Nephron (organoid): ENCODE measurements around the gene ERVK3-1.

ENCODE experiments used
- H3K27ac Mint-ChIP-seq, 3 experiments: 2 replicates each; pipeline ENCODE4 v1.8.0; 2020; ENCODE audit warnings: mixed read lengths in 3 of 3, mild to moderate bottlenecking in 2 of 3, moderate library complexity in 1 of 3
- H3K27me3 Mint-ChIP-seq: 2 replicates; pipeline ENCODE4 v1.8.0; 2021; ENCODE audit warnings: low read depth, mild to moderate bottlenecking, moderate library complexity, mixed read lengths
- H3K36me3 Mint-ChIP-seq: 2 replicates; pipeline ENCODE4 v1.8.0; 2020; ENCODE audit warnings: low read depth, mixed read lengths
- H3K4me1 Mint-ChIP-seq: 2 replicates; pipeline ENCODE4 v1.8.0; 2020; ENCODE audit warnings: mixed read lengths
- H3K4me3 Mint-ChIP-seq, 3 experiments: 2 replicates each; pipeline ENCODE4 v1.8.0; 2020; ENCODE audit warnings: mild to moderate bottlenecking in 3 of 3, mixed read lengths in 3 of 3, moderate library complexity in 2 of 3
- H3K9me3 Mint-ChIP-seq: 2 replicates; pipeline ENCODE4 v1.8.0; 2020; ENCODE audit warnings: mixed read lengths
- TF ChIP-seq, protein P1 (sequence below), 3 experiments: fragments of 200-600 bp; sonication (generic); IDR thresholded peaks; one replicate each; pipeline ENCODE4 v1.5.0; 2021; ENCODE audit warnings: antibody characterized with exemption in 3 of 3; ENCODE audit not compliant: unreplicated experiment in 3 of 3

The ERVK3-1 gene

DNA sequence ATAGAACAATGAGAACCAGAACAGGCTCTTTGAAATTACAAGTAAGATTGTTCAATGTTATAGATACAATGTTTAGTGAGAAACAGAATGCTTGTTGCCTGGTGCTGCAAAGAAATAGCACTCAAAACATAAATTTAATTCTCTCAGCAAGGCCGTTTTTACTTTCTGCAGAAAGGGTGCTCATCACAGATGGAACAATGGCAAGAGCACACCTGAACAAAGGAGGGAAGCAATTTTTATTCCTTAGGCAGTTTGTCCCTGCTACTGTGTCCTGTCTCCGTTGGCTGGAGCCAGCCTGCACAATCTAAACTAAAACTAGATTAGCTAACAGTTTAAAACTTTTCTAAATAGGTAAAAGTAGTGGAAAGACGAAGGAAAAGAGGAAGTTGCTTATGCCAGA, 36.8 kb upstream of the ERVK3-1 start:
- H3K27ac Mint-ChIP-seq, result no peak overlapping the region
- no peak overlapping the region for H3K4me3 Mint-ChIP-seq
- H3K27me3 Mint-ChIP-seq, result no peaks in the 10 kb centered on the region
- TF ChIP-seq, protein P1, sequence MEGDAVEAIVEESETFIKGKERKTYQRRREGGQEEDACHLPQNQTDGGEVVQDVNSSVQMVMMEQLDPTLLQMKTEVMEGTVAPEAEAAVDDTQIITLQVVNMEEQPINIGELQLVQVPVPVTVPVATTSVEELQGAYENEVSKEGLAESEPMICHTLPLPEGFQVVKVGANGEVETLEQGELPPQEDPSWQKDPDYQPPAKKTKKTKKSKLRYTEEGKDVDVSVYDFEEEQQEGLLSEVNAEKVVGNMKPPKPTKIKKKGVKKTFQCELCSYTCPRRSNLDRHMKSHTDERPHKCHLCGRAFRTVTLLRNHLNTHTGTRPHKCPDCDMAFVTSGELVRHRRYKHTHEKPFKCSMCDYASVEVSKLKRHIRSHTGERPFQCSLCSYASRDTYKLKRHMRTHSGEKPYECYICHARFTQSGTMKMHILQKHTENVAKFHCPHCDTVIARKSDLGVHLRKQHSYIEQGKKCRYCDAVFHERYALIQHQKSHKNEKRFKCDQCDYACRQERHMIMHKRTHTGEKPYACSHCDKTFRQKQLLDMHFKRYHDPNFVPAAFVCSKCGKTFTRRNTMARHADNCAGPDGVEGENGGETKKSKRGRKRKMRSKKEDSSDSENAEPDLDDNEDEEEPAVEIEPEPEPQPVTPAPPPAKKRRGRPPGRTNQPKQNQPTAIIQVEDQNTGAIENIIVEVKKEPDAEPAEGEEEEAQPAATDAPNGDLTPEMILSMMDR (IDR thresholded peaks at IDR 0.05; ENCODE audit: unreplicated experiment in 3 of 3), result no peak
- peaks cover 94% of the 10 kb centered on the region for H3K36me3 Mint-ChIP-seq
- peaks cover 67% of the 10 kb centered on the region for H3K9me3 Mint-ChIP-seq
- no peaks in the 10 kb centered on the region for H3K4me1 Mint-ChIP-seq

DNA sequence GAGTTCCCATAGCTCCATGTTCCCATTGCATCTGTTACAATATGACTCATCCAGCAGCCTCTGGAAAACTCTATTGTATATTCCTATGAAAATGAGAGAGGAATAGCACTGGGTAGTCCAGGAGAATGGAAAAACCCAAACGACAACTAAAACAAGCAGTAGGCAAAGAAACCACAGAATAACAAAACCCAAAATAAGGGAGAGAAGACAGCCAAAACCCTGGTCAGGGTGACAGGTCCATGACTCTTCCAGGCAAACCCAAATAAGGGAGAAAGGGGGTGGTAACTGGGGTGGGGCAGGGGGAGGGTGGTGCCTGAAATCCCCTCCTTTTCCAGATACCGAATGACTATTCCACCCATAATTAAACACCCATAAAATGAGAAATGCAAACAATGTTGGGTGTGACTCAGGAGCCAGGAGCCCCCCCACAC, 30.4 kb upstream of the ERVK3-1 start:
- Mint-ChIP-seq H3K27ac (no peak overlapping the region), H3K9me3 (peaks cover 69% of the 10 kb centered on the region), H3K36me3 (peaks cover 97% of the 10 kb centered on the region), H3K4me1 (peaks cover 10% of the 10 kb centered on the region), H3K4me3 (peak overlapping the region; percentile 36 to 61 (median 48)), H3K27me3 (peaks cover 3% of the 10 kb centered on the region)
- TF ChIP-seq, protein P1 (IDR thresholded peaks at IDR 0.05; ENCODE audit: unreplicated experiment in 3 of 3), result no peak

DNA sequence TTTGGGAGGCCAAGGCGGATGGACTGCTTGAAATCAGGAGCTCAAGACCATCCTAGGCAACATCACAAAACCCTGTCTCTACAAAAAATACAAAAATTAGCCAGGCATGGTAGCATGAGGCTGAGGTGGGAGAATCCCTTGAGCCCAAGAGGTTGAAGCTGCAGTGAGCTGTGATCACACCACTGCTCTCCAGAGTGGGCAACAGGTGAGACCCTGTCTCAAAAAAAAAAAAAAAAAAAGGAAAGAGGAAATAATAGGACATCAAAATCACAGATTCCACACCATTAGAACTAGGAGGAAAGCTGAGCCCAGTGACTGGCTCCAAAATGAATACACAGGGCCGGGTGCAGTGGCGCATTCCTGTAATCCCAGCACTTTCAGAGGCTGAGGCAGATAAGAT, 29.6 kb upstream of the ERVK3-1 start:
- H3K27ac Mint-ChIP-seq, result no peak overlapping the region
- peak overlapping the region in 2 of 3 experiments; percentile 36 to 52 for H3K4me3 Mint-ChIP-seq
- peaks cover 3% of the 10 kb centered on the region for H3K27me3 Mint-ChIP-seq
- H3K36me3 Mint-ChIP-seq, result peaks cover 97% of the 10 kb centered on the region
- TF ChIP-seq, protein P1 (IDR thresholded peaks at IDR 0.05; ENCODE audit: unreplicated experiment in 3 of 3), result no peak
- H3K9me3 Mint-ChIP-seq, result peaks cover 71% of the 10 kb centered on the region
- H3K4me1 Mint-ChIP-seq, result peaks cover 17% of the 10 kb centered on the region

DNA sequence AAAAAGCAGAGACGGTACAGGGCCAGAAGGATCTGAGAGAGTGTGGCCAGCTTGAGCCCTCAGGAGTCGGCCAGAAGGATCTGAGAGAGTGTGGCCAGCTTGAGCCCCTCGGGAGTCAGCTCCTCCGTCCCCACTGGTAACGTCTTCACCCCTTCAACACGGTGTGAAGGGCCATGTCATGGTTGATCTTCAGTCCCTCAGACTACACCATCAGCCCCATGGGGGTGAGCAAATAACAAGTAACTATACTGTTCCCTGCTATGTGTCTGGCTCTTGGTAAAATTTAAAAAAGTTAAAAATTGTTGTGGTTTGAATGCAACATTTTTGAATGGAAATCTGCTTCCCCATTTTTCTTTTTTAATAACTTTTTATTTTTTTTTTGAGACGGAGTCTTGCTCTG, 28.0 kb upstream of the ERVK3-1 start:
- Mint-ChIP-seq H3K27me3 (peaks cover 3% of the 10 kb centered on the region), H3K4me3 (peak overlapping the region; percentile 72 to 90 (median 78)), H3K4me1 (peaks cover 22% of the 10 kb centered on the region), H3K36me3 (peaks cover 97% of the 10 kb centered on the region), H3K27ac (peak overlapping the region in 1 of 3 experiments; percentile 44), H3K9me3 (peaks cover 71% of the 10 kb centered on the region)
- TF ChIP-seq, protein P1 (IDR thresholded peaks at IDR 0.05; ENCODE audit: unreplicated experiment in 3 of 3), result no peak

DNA sequence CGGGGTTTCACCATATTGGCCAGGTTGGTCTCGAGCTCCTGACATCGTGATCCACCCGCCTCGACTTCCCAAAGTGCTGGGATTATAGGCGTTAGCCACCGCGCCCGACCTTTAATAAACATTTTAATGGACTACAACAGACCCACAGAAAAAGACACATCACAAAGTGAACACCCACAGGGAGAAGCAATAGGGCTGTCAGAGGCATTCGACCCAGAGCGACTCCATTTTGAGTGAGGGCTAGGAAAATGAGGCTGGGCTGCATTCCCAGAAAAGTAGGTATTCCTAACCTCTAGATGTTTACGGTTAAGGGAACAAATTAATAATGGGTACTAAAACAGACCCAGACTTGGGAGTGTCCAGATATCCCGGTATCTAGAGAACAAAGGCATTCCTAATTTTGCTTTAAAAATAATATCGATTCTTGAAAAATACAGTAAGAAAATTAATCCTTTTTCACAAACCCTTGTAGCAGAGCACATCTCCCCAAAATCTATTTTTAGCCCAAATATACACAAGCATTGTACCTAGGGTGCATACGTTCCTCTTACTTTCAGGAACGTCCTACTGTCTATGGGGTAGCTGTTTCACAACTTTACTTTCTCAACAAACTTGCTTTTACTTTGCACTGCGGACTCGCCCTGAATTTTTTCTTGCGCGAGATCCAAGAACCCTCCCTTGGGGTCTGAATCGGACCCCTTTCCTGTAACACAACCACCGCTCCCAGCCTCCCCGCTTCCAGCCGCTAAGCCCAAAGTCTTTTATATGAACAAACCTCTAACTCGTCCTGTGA, 27.2 kb upstream of the ERVK3-1 start:
- Mint-ChIP-seq H3K36me3 (peaks cover 96% of the 10 kb centered on the region), H3K9me3 (peaks cover 70% of the 10 kb centered on the region), H3K27me3 (peaks cover 3% of the 10 kb centered on the region), H3K4me3 (peak overlapping the region; percentile 90 to 98 (median 90)), H3K4me1 (peaks cover 22% of the 10 kb centered on the region), H3K27ac (peak overlapping the region; percentile 94 to 97 (median 95))
- TF ChIP-seq, protein P1 (IDR thresholded peaks at IDR 0.05; ENCODE audit: unreplicated experiment in 3 of 3), result no peak
